T follicular helper cell (primary cell): ENCODE measurements around the gene DRGX.

Experiments
- DNase-seq: peaks from one replicate; pipeline ENCODE4 v3.0.0-alpha.2; 2020; ENCODE audit warnings: low read depth
- total RNA-seq, 2 experiments: gene quantifications; one replicate each; lab custom pipeline; 2026; lab: John Stamatoyannopoulos, UW

Gene DRGX
- total RNA-seq, result 0 to 0.13 reads per million in 2 experiments

DNA sequence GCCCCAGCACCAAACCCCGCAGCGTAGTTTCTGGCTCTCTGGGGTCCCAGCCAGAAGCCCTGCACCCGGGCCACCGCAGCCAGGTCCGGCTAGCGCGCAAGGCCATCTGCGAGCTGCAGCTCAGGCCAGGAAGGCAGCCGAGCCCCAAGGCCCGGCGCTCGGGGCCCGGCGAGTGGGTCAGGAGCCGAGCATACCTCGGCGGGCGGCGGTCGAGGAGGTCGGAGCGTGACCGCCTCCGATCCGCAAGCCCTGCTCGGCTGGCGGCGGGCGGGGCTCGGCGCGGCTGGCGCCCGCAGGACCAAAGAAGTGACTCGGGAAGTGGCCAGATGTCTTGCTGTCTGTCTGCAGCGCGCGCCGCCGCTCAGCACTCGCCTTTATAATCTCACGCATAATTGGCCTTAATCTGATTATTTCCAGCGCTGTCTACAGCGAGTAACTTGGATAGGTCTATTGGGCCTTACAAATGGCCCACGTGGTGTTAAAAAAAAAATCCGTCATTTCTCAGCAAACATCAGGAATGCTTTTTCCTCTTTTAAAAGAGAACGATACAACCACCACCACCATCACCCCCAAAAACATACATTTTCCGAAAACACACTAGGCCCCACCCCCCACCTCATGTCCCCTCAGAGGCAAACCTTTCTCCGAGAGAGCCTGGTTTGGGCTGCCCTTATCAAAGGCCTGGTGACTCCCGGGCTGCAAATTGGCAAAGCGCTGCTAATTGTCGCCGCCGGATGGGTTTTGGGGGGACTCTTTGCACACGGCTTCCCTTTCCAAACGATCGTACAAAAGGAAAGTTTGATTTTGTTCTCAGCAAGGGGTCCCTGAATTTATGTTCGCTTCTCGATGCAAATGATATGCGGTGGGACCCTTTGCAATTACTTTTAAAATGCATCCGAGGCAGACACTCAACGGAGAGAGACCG, at the start of gene DRGX:
Gene DRGX, minus strand, starts transcription at position 349 of the 925 bp plus-strand sequence. CDS start 649 bp downstream, outside the sequence.
- no peak for DNase-seq

DNA sequence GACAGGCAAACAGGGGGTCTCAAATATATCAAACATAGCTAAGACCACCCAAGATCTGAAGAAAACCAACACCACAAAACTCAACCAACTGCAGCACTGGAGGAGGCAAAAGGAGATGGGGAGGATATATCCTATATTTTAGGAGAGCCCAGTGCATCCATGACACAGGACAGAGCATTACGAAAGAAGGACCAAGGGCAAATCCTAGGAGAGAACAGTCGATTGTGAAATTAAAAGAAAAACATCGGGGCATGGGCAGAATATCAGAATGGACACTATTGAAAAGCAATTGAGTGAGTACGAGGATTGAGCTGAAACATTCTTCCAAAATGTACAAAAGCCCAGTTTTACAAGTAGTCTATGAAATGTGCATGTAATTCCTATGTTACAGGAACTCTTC, 48.5 kb upstream of the DRGX start:
- no peak for DNase-seq

DNA sequence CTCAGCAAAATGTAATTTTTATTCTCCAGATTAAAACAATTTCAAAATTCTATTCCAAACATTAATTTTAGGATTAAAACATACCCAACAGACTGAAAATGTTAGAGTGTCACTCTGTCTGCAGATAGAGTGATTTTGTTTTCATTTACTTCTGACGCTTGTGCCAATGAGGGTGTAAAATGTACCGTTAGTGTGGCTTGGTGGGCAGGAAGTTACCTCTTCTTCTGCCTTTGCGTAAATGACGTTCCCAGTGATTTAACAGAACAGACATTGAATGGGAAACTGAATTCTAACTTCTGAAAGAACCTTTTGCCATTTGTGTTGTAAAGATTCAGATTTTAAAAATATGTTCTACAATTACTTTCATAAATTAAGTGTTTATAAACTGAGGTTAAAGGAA, 47.0 kb upstream of the DRGX start:
- DNase-seq, result no peak

DNA sequence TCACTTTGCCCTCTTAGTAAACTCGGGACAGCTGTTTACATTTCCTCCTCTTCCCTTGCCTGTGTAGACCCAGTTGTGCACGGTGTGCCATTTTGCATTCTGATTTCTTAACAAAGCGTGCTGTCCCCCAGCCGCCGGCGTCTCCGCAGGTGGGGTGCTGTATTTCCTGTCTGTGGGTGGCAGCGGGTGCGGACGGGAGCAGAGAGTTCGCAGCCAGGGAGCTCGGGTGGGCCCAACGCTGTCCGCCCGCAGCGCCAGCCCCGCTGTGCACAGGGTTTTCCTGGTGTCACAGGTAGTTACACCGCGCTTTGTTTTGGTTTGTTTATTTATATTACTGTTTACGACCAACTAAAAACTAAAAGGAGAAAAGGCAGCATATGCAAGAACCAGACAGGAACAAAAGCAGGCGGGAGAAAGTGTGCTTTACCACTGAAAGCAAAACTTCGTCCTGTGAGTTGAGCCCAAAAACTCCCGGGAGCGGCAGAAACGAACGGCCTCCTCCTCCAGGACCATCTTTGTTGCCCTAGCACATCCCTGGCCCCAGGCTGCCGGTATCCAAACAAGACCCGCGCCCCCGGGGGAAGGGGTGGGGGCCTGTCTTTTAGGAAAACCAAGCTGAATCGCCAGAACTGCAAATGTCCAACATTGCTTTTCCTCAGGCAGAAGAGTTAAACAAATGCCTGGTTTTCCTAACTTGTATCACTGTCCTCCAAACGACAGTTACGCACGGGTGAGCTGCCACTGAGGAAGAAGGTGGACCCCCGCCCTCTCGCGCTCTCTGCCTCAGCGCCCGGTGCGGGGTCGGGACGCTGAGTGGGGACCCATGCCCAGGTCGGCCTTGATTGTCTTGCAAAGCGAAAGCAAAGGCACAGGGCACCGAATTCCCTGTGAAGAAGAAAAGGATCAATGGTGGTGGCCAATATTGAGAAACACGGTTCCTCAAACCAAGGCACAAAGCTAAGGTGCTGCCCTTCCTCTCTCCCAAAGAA, 45.9 kb upstream of the DRGX start:
- no peak for DNase-seq

DNA sequence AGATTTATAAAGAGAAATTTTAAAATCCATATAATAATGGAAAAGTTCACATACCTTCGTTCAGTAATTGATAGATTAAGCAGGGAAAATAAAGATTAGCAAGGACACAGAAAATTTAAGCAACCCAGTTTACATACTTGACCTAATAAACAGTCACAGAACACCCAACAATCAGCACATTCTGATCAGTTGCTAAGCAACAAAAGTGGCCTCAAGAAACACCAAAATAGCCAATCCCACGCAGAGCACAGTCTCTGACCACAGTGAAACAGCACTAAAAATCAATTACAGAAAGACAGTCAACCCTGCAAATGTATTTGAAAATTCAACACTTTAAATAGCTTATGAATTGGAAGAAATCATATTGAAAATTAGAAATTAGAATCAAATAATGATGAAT, 39.3 kb upstream of the DRGX start:
- DNase-seq, result no peak

DNA sequence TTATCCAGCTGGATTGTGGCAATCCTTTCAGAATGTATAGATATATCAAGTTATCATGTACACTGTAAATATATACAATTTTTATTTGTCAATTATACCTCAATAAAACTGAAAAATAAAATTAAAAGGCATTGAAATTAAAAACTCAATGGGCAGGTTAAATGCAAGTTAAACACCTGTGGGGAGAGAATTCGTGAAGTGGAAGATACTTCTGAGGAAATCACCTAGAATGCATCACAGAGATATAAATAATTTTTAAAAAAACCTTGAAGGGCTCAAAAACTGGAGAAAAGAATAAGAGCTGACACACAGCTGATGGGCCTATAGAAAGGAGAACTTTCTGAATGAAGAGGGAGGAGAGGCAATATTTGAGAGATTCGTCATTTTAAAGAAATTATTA, 37.2 kb upstream of the DRGX start:
- DNase-seq, result no peak

DNA sequence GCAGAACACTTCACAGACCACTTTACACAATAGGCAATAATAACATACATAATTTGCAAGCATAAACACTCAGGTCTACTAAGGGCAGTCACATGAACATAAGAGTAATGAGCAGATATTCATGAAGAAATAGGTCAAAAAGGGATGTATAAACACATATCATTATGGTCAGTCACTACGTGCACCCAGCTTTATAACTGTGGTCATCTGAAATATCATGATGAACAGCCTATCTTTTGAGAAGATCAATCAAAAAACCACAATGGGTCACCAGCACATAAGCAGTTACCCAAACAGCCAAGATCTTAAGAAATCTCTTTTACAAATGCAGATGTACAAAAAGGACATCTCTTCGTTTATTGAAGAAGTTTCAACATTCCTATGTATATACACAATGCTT, 35.5 kb upstream of the DRGX start:
- no peak for DNase-seq

DNA sequence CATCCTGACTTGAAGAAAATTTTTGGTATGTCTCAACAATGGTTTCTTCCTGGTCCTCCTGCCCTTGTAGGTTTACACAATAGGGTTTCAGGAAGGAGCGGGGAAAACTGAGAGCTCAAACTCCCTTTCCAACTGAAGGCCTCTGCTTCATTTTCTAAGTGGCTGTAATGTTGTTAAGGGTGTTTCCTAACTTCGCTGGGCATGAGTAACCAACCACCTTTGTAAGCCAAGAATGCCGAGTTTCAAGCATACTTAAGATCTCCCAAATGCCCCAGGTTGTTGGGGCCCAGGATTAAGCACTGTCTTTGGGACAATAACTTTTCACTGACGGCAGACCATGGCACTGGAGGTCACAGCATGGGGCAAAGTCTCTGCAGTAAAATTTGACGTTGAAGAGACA, 33.6 kb upstream of the DRGX start:
- no peak for DNase-seq

DNA sequence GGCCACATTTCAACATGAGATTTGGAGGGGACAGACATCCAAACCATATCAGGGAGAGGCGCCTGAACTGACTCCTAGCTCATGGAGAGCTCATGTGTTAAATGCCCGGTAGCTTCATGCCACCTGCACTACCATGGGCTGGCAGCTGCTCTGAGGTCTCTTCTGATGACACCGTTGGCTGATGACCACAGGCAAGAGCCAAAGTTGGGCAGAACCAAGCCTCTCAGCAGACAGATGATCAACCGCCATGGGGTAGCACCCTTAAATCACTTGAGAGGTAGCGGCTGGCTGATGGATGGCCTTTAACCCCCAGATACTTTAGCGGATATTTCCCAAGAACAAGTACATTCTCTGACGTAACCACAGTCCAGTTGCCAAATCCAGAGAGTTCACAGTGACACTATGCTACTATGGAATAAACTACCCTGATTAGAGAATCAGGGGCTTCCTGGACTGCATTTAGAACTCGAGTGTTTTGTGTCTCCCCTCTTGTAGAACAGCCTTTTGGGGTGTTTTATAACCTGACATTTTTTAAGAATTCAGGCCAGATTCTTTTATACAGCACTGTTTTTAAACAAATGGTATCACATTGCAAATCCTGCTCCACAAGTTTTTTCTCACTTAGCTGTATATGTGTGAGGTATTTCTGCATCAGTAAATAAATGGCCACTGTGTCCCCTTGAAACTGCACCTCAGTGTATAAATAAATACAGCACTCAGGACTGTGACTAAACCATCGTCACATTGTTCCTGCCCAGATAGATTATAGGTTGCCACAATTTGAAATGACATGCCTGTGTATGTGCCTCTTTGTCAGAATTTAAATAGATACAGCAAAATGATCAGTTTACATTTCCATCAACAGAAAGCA, 30.8 kb upstream of the DRGX start:
- DNase-seq, result no peak

DNA sequence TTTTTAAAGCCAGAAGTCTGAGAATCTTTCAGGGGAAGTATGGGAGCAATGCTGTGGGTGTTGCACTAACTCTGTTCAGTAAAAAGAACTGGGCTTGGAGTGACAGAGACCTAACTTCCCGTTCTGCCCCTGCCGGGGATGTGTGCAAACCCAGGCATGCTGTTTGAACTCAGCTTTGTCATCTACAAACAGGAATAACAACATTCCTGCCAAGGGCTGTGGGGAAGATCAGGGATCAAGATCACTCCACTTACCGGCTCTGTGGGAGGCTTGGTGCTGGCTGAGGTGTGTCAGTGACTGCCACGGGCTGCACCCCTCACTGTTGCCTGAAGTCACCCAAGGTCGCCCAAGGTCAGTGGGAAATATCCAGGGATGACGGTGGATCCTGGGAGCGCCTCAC, 23.1 kb upstream of the DRGX start:
- DNase-seq, result no peak

DNA sequence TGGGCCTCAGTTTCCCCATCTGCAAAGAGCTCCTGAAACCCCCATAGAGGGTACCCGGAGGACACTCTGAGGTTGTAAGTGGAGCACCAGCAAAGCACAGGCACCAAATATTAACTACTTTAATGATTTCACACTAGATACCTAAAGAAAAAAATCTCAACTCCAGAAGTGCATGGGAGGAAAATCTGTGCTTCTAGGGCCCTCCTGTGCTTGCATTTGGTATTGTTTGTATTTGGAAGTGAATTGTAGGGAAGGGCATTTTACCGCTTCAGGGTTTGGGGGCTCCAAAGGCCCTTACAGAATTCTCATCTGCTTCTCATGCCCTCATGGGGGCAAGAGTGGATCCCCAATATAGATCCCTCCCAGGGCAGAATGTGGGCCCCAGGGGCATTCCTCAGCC, 22.4 kb upstream of the DRGX start:
- no peak for DNase-seq

DNA sequence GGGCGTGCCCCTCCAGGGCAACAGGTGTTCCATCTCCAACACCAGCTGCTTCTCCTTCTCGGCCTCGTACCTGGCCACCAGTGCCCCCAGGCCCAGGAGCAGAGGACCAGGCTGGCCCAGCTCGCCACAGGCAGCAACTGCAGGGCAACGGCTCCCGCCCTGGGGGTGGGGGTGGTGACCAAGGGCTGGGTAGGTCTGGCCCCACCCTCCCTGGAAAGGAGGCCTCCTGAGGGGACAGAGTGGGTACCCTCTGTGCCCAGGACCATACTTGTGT, 22.1 kb upstream of the DRGX start:
- no peak for DNase-seq

DNA sequence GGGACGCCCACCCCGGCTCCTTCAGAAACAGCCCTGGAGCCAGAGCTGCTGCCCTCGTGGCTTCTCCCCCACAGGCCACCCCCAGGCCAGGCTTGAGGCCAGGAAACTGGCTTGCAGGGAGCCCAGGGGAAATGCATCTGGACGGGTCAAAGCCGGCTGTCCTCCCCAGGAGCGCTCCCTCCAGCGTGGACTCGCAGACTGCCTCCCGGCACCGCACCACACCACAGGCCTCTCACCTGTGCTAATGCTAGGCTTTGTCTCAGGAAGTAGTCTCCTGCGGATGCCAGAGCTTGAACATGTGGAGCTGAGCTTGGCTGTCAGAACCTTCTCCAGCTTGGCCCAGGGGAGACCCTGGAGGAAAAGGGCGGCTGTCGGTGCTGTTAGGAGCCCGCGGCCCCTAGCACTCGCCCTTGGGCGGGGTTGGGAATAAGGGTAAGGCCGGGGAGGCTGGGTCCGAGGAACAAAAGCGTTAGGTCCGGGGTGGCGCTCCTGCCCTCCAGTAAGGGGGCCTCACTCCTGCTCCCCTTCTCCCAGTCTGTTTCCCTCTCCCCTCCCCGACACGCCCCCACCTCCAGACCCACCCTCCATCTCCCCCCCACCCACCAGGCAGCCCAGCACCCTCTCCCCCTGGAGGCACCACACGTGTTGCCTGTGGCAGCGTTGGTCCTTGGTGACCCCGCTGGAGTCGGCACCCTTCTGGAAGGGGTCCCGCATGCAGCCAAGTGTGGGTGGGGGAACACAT, 21.6 kb upstream of the DRGX start:
- no peak for DNase-seq

DNA sequence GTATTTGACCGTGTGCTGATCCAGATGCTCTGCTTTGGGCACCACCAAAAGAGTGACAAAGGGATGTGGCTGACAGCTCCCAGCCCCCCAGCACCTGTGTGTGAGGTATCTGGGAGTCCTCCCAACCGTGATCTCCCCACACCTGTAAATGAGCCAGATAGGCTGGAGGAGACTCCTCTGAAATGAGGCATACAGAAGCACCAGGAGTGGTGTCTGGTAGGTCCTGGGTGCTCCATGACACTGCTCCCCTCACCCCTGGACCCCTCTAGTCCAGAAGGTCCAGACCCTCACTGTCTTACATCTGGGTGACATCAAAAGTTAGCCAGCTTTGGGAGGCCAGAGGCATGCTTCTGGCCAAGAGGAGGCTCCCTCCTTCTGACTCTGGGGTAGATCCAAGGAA, 20.0 kb upstream of the DRGX start:
- DNase-seq, result no peak

DNA sequence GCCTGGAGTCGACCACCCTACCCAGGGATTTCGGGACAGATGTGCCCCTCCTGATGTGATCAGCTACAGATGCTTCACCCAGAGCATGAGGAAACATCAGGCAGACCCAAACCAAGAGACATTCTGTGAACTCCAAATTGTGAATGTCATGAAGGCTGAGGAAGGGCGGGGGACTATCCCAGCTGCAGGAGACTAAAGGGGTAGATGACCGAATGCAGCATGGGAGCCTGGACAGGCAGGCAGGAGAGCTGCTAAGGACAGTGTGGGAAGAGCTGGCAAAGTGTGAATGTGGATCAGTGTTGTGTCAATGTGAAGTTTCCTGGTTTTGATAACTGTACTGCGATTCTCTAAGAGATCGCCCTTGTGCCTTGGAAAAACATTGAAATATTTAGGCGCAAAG, 19.2 kb upstream of the DRGX start:
- DNase-seq, result no peak

DNA sequence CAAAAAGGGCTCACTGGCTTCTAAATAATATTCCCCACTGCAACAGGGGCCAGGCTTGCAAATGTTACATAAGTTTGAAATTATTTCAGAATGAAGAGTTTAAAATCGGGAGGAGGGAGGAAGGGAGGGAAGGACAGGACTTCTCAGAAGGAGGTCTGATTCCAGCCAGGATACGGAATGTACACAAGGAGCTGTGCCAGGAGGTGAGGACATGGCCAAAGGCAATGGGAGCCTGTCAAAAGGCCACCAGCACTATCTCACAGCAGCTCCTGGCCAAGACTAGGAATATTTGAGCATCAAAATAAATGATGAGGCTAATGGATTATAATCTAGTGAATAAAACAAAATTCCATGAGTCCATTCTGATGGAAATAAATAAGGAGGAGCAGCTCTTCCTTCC, 18.6 kb upstream of the DRGX start:
- DNase-seq, result no peak

DNA sequence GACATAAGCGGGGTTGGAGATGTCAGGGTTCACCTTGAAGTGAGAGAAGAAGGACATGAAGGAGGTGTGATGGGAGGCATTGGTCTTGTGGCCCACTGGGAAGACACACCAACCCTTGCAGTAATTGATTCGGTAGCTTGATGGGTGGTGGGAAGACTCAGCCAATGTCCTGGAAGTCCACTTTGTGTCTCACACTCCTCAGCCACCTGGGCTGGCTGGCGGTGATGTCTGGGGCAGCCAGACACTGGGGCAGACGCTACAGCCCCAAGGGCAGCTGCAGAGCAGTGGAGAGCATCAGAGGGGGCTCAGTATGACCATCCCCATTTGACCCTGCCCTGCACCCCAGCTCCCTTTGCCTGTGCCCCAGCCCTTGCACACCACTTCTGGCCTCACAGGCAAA, 16.7 kb upstream of the DRGX start:
- DNase-seq, result no peak

DNA sequence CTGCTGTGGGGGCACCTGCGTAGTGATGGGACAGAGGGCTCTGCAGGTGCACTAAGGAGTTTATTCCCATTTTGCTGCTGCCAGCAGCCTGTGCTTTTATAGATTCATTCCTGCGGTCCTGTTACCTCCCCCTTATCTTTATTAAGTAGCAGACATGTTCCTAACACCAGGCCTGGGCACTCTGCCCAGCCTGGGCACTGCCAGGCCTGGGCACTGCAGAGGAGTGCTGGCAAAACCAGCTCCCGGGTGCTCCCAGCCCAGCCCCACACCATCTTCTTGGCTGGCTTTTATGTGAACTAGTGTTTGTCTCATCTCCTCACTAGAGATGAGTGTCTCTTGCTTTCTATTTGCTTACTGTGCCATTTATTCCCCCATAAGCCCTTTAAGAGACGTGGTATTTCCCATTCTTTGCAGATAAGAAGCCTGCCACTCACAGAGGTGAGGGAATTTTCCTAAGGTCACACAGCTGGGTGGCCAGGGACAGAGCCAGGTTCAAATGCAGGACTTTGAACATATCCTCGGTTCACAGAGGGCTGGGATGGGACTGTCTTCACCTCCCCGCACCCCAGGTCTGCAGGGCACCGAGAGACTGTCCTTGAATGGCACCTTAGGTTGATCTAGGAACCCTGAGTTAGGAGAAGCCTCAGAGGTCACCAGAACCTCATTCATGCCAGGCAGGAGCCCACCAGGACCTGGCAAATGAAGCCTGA, 14.6 kb upstream of the DRGX start:
- DNase-seq, result no peak

DNA sequence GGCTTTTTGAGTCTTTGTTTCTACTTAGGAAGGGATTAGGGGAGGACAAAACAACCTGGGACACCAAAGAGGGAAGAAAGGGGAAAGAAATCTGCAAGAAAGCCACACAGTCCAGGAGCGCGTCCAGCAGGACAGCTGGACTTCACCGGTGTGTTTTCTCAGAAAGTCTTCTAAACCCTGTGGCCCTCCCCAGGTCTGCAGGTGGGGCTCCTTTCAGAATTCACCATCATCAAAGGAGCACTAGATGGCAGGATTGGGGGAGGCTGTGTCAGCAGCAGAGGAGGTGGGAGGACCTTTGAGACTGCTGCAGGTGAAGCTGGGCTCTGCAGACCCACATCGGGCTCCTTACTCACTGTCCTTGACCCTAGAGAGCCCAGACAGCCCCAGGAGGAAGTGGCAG, 13.9 kb upstream of the DRGX start:
- DNase-seq, result no peak

DNA sequence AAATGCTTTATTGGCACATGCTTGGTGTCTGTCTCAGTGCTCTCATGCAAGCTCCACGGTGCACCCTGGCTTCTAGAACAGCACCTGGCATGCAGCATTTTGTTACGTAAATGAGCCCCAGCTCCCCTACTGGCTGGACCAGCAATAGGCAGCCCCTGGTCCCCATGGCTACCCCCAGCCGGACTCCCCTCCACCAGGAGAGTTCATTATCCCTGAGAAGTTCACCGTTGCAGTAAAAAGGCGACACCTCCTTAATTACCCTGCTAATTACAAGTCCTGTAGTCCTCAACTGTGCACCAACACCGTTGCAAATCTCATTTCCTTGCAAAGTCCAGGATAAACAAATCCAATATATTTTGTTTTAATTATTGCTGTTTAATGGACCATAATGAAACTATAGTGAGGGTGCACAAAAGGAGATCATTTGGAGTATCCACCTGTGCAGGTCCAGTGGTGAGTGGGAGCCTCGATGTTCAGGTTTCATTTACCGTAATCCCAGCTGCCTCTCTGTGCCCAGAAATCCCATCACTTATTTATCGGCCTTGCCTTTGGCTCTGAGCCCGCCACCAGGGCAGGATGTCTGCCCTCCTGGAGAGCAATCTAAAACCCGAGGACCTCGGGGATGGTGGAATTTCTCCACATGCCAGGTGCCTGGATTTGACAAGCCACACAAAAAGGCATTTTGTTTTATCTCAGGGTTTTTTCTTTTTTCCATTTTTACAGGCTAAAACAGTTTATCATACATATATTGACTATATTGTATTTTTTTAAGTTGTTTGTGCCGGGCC, 12.8 kb upstream of the DRGX start:
- no peak for DNase-seq
